ENCODE data around the gene TMEM213. TPM values are rescaled to one million over a fixed set of nuclear protein-coding genes. Genes with fewer than 3 reads are reported as not detected.

TMEM213 gene
- total and polyA plus RNA-seq, 2 of the 8 experiments (the other 6 are each of a cell fraction or from before 2014, with no cell fraction given) = 0.21 to 0.67 TPM

GRCh38 chr7:138825049-138825721, 27.4 kb downstream of the TMEM213 start:
- FAIRE-seq (no peak), DNase-seq (ENCODE audit: low read depth in 1 of 2, low spot score in 2 of 2) (no peak)
- Histone ChIP-seq H3K23me2 (ENCODE audit: low read depth, low read length) (no peaks in the 10 kb centered on the region), H3K4me3 (ENCODE audit: extremely low read depth in 1 of 4, insufficient read depth in 2 of 4, low read depth in 3 of 4, low read length in 4 of 4) (no peak overlapping the region), H2AFZ (ENCODE audit: low read length) (no peak overlapping the region), H4K91ac (replicated peaks; ENCODE audit: insufficient read length, low read length) (no peak overlapping the region), H2BK20ac (ENCODE audit: low read length) (no peak overlapping the region), H4K8ac (ENCODE audit: extremely low read depth, insufficient read depth, low read length) (no peak overlapping the region), H3K79me1 (ENCODE audit: low read depth, low read length) (no peaks in the 10 kb centered on the region), H2BK12ac (ENCODE audit: low read depth, low read length) (no peak overlapping the region), H3K9me3 (ENCODE audit: insufficient read depth in 2 of 2, low read depth in 1 of 2, low read length in 1 of 2) (no peaks in the 10 kb centered on the region), H3K18ac (ENCODE audit: extremely low read depth, low read length) (no peak overlapping the region), H2AK5ac (ENCODE audit: low read depth, low read length) (no peak overlapping the region), H3K9ac (replicated peaks in 1 of 4; ENCODE audit: extremely low read depth in 1 of 4, low read depth in 3 of 4, low read length in 3 of 4) (no peak overlapping the region), H3K79me2 (ENCODE audit: control insufficient read depth in 1 of 2, insufficient read depth in 2 of 2, low read length in 2 of 2) (no peaks in the 10 kb centered on the region), H2BK120ac (replicated peaks; ENCODE audit: low read depth, low read length) (no peak overlapping the region), H2BK5ac (ENCODE audit: low read depth, low read length) (no peak overlapping the region), H2BK15ac (ENCODE audit: low read length) (no peak overlapping the region), H3K14ac (ENCODE audit: insufficient read length) (no peak overlapping the region), H4K5ac (ENCODE audit: insufficient read length, low read depth, low read length) (no peak overlapping the region), H3K36me3 (ENCODE audit: control insufficient read depth in 2 of 4, insufficient read depth in 4 of 4, low read length in 3 of 4) (no peaks in the 10 kb centered on the region), H3K56ac (replicated peaks; ENCODE audit: insufficient read length, low read depth, low read length) (no peak overlapping the region), H3K4ac (replicated peaks; ENCODE audit: insufficient read length, low read depth, low read length) (no peak overlapping the region), H3K27me3 (replicated peaks in 1 of 4; ENCODE audit: control insufficient read depth in 3 of 4, extremely low read depth in 1 of 4, insufficient read depth in 3 of 4, low read length in 3 of 4) (no peaks in the 10 kb centered on the region; a peak in 1 of 7 replicates), H3K4me1 (replicated peaks in 1 of 4; ENCODE audit: control insufficient read depth in 3 of 4, insufficient read depth in 4 of 4, low read length in 3 of 4) (no peaks in the 10 kb centered on the region; a peak in 1 of 7 replicates), H3K4me2 (ENCODE audit: insufficient read depth in 1 of 2, low read depth in 2 of 2, low read length in 2 of 2) (no peak overlapping the region), H3K27ac (ENCODE audit: low read depth, low read length) (no peak overlapping the region), H3K23ac (ENCODE audit: insufficient read length) (no peak overlapping the region), H4K20me1 (replicated peaks in 1 of 2; ENCODE audit: control insufficient read depth in 1 of 2, insufficient read depth in 2 of 2, low read length in 2 of 2) (no peaks in the 10 kb centered on the region)
- WGBS, 2 experiments (ENCODE audit: extremely low coverage in 1 of 2, insufficient coverage in 1 of 2, insufficient read length in 1 of 2, insufficient replicate concordance in 2 of 2, low coverage in 1 of 2, low lambda C conversion rate in 2 of 2, missing lambda C conversion rate in 1 of 2) = 89% methylated on average over 11 of the region's 11 CpGs; no CpG with 5 or more reads in 1 of the 2 experiments
- POLR2A ChIA-PET (ENCODE audit: partially characterized antibody) = interaction anchor here (1.3 kb wide), 1 partner anchor 28 kb away, joined by 3 read pairs; no protein-coding TSS in a partner anchor
- CTCF ChIA-PET (ENCODE audit: partially characterized antibody) = interaction anchor here (0.9 kb wide), 1 partner anchor 199 kb away, joined by 3 read pairs; no protein-coding TSS in a partner anchor
- no peak for TF ChIP-seq CTCF (IDR thresholded peaks at IDR 0.05; ENCODE audit: control extremely low read depth in 1 of 3, insufficient read depth in 1 of 3, low read depth in 1 of 3, low read length in 3 of 3)
- no peak for TF ChIP-seq ATF2 (IDR thresholded peaks at IDR 0.05; ENCODE audit: low read length)
- TF ChIP-seq TBP (IDR thresholded peaks at IDR 0.05; ENCODE audit: low read depth, low read length) = no peak
- no peak for TF ChIP-seq JUN (IDR thresholded peaks at IDR 0.05; ENCODE audit: low read depth, low read length)
- no peak for TF ChIP-seq RAD21 (IDR thresholded peaks at IDR 0.05 in 1 of 2, conservative IDR thresholded peaks at IDR 0.05 in 1 of 2; ENCODE audit: low read depth in 2 of 2, low read length in 2 of 2)
- TF ChIP-seq KDM5A (IDR thresholded peaks at IDR 0.05; ENCODE audit: low read length) = no peak
- no peak for TF ChIP-seq NANOG (IDR thresholded peaks at IDR 0.05; ENCODE audit: insufficient read depth, low read depth, low read length, poor library complexity, severe bottlenecking)
- no peak for TF ChIP-seq CEBPB (IDR thresholded peaks at IDR 0.05; ENCODE audit: low read depth, low read length)

Data from H1 (cell line).